Activated CD8-positive, alpha-beta T cell treated with anti-CD3 and anti-CD28 coated beads, Interleukin-2, amount 10 ng/mL, durations not matched to agents 7 days and 5 days (primary cell): Measurements from ENCODE around the gene IMMP2L. TPM values are rescaled to one million over a fixed set of nuclear protein-coding genes. Genes with fewer than 3 reads are reported as not detected.
"Not testable (repeated sequence)": the region's sequence is repeated elsewhere in the genome, so short reads cannot be mapped to it uniquely, and the experiment has no call there.

Experiments used
- ATAC-seq: fragments of 150-1000 bp; cut with Tn5 transposase; one replicate; pipeline ENCODE4 v1.10.0; 2021; ENCODE audit warnings: moderate library complexity
- CTCF ChIA-PET: fragments of 350-600 bp; sonication (Branson Sonifier 250); formaldehyde crosslinking; loops from one replicate; lab custom pipeline; 2021; ENCODE audit warnings: antibody characterized with exemption; lab: Charles Lee
- POLR2A ChIA-PET: fragments of 350-600 bp; sonication (Branson Sonifier 250); formaldehyde crosslinking; loops from one replicate; lab custom pipeline; 2021; ENCODE audit warnings: antibody characterized with exemption; lab: Charles Lee
- DNase-seq: peaks from one replicate; pipeline ENCODE4 v3.0.0-alpha.2; 2020
- H3K27ac Mint-ChIP-seq: one replicate; pipeline ENCODE4 v1.8.0; 2021; ENCODE audit warnings: mild to moderate bottlenecking, mixed read lengths
- H3K27me3 Mint-ChIP-seq: one replicate; pipeline ENCODE4 v1.8.0; 2021; ENCODE audit warnings: low read depth, mixed read lengths
- H3K36me3 Mint-ChIP-seq: one replicate; pipeline ENCODE4 v1.8.0; 2021; ENCODE audit warnings: low read depth, mixed read lengths
- H3K4me1 Mint-ChIP-seq: one replicate; pipeline ENCODE4 v1.8.0; 2021; ENCODE audit warnings: low read depth, mixed read lengths
- H3K4me3 Mint-ChIP-seq: one replicate; pipeline ENCODE4 v1.8.0; 2021; ENCODE audit warnings: mild to moderate bottlenecking, mixed read lengths
- H3K9me3 Mint-ChIP-seq: one replicate; pipeline ENCODE4 v1.8.0; 2022; ENCODE audit warnings: mixed read lengths; ENCODE audit not compliant: insufficient read depth
- total RNA-seq, 2 experiments: library from RNA; stranded (reverse); gene quantifications; one replicate each; pipeline ENCODE4 v1.2.3, GENCODE V29; 2021

IMMP2L gene
- total RNA-seq, 2 experiments from 2014 or later: 7.1 to 9.7 TPM

GRCh38 chr7:111262293-111263116, 299.8 kb downstream of the IMMP2L start:
- no peaks in the 10 kb centered on the region for H3K4me1 Mint-ChIP-seq

GRCh38 chr7:111261496-111261895, 300.8 kb downstream of the IMMP2L start:
- no peak overlapping the region for H3K4me3 Mint-ChIP-seq
- no peaks in the 10 kb centered on the region for H3K9me3 Mint-ChIP-seq
- ATAC-seq (no peak), DNase-seq (no peak)
- H3K36me3 Mint-ChIP-seq: no peaks in the 10 kb centered on the region
- no peaks in the 10 kb centered on the region for H3K4me1 Mint-ChIP-seq
- ChIA-PET CTCF (no interaction called here), POLR2A (no interaction called here)
- H3K27me3 Mint-ChIP-seq: no peaks in the 10 kb centered on the region
- no peak overlapping the region for H3K27ac Mint-ChIP-seq

More at GRCh38 chr7:111262293-111263116, 299.8 kb downstream of the IMMP2L start:
- ATAC-seq (no peak), DNase-seq (no peak)
- CTCF ChIA-PET: no interaction called here
- no peaks in the 10 kb centered on the region for H3K27me3 Mint-ChIP-seq
- POLR2A ChIA-PET: no interaction called here
- no peaks in the 10 kb centered on the region for H3K9me3 Mint-ChIP-seq
- H3K4me3 Mint-ChIP-seq: no peak overlapping the region
- H3K27ac Mint-ChIP-seq: no peak overlapping the region
- no peaks in the 10 kb centered on the region for H3K36me3 Mint-ChIP-seq

- Mint-ChIP-seq H3K4me1 (no peaks in the 10 kb centered on the region), H3K27ac (no peak overlapping the region), H3K36me3 (no peaks in the 10 kb centered on the region), H3K27me3 (no peaks in the 10 kb centered on the region), H3K4me3 (no peak overlapping the region), H3K9me3 (no peaks in the 10 kb centered on the region)
- ChIA-PET POLR2A (no interaction called here), CTCF (no interaction called here)
- DNase-seq (no peak), ATAC-seq (no peak)
Observed at GRCh38 chr7:111259991-111260390, 302.3 kb downstream of the IMMP2L start.

- H3K9me3 Mint-ChIP-seq: no peaks in the 10 kb centered on the region
- CTCF ChIA-PET: no interaction called here
- ATAC-seq: no peak
Observed at GRCh38 chr7:111256391-111256790, 305.9 kb downstream of the IMMP2L start.

GRCh38 chr7:111255576-111255975, 306.7 kb downstream of the IMMP2L start:
- ChIA-PET POLR2A (no interaction called here), CTCF (no interaction called here)
- Mint-ChIP-seq H3K36me3 (no peaks in the 10 kb centered on the region), H3K27ac (no peak overlapping the region), H3K4me3 (no peak overlapping the region), H3K9me3 (no peaks in the 10 kb centered on the region), H3K27me3 (no peaks in the 10 kb centered on the region), H3K4me1 (no peaks in the 10 kb centered on the region)
- ATAC-seq (no peak), DNase-seq (no peak)

More at GRCh38 chr7:111256391-111256790, 305.9 kb downstream of the IMMP2L start:
- POLR2A ChIA-PET: no interaction called here
- Mint-ChIP-seq H3K4me3 (no peak overlapping the region), H3K4me1 (no peaks in the 10 kb centered on the region), H3K36me3 (no peaks in the 10 kb centered on the region), H3K27ac (no peak overlapping the region), H3K27me3 (no peaks in the 10 kb centered on the region)
- no peak for DNase-seq

- POLR2A ChIA-PET, ATAC-seq, H3K4me1 Mint-ChIP-seq, DNase-seq, H3K9me3 Mint-ChIP-seq, H3K27ac Mint-ChIP-seq, H3K27me3 Mint-ChIP-seq, H3K36me3 Mint-ChIP-seq, H3K4me3 Mint-ChIP-seq, CTCF ChIA-PET: not testable (repeated sequence)
Observed at GRCh38 chr7:111251365-111251764, 310.9 kb downstream of the IMMP2L start.

- H3K27ac Mint-ChIP-seq, DNase-seq, POLR2A ChIA-PET, CTCF ChIA-PET, H3K36me3 Mint-ChIP-seq, ATAC-seq, H3K27me3 Mint-ChIP-seq, H3K4me3 Mint-ChIP-seq, H3K4me1 Mint-ChIP-seq, H3K9me3 Mint-ChIP-seq: not testable (repeated sequence)
Observed at GRCh38 chr7:111249807-111250206, 312.5 kb downstream of the IMMP2L start.

GRCh38 chr7:111242141-111242755, 320.0 kb downstream of the IMMP2L start:
- ChIA-PET CTCF (interaction anchor here (0.7 kb wide), 1 partner anchor 10 kb away, joined by 3 read pairs; no protein-coding TSS in a partner anchor), POLR2A (no interaction called here)
- DNase-seq (no peak), ATAC-seq (no peak)
- Mint-ChIP-seq H3K4me3 (no peak overlapping the region), H3K27ac (no peak overlapping the region), H3K36me3 (no peaks in the 10 kb centered on the region), H3K27me3 (no peaks in the 10 kb centered on the region), H3K4me1 (peaks cover 5% of the 10 kb centered on the region), H3K9me3 (no peaks in the 10 kb centered on the region)

GRCh38 chr7:111240371-111240770, 321.9 kb downstream of the IMMP2L start:
- ChIA-PET POLR2A (no interaction called here), CTCF (no interaction called here)
- ATAC-seq (no peak), DNase-seq (no peak)
- H3K27me3 Mint-ChIP-seq: no peaks in the 10 kb centered on the region
- H3K36me3 Mint-ChIP-seq: peaks cover under 1% of the 10 kb centered on the region
- no peak overlapping the region for H3K4me3 Mint-ChIP-seq
- no peak overlapping the region for H3K27ac Mint-ChIP-seq
- no peaks in the 10 kb centered on the region for H3K9me3 Mint-ChIP-seq
- peaks cover 5% of the 10 kb centered on the region for H3K4me1 Mint-ChIP-seq

- H3K9me3 Mint-ChIP-seq: no peaks in the 10 kb centered on the region
- H3K4me1 Mint-ChIP-seq: peaks cover 5% of the 10 kb centered on the region
- H3K4me3 Mint-ChIP-seq: no peak overlapping the region
- H3K27ac Mint-ChIP-seq: no peak overlapping the region
- H3K27me3 Mint-ChIP-seq: no peaks in the 10 kb centered on the region
- ChIA-PET CTCF (no interaction called here), POLR2A (no interaction called here)
- DNase-seq: no peak
- peaks cover 1% of the 10 kb centered on the region for H3K36me3 Mint-ChIP-seq
- ATAC-seq: no peak
Observed at GRCh38 chr7:111239437-111239836, 322.9 kb downstream of the IMMP2L start.

- no peak overlapping the region for H3K27ac Mint-ChIP-seq
Observed at GRCh38 chr7:111238886-111239285, 323.4 kb downstream of the IMMP2L start.

GRCh38 chr7:111235709-111236108, 326.6 kb downstream of the IMMP2L start:
- ATAC-seq (no peak), DNase-seq (no peak)
- H3K9me3 Mint-ChIP-seq: no peaks in the 10 kb centered on the region
- H3K27ac Mint-ChIP-seq: no peak overlapping the region
- peaks cover 1% of the 10 kb centered on the region for H3K36me3 Mint-ChIP-seq
- POLR2A ChIA-PET: no interaction called here
- no peak overlapping the region for H3K4me3 Mint-ChIP-seq
- H3K4me1 Mint-ChIP-seq: peaks cover 12% of the 10 kb centered on the region
- no peaks in the 10 kb centered on the region for H3K27me3 Mint-ChIP-seq
- CTCF ChIA-PET: no interaction called here

More at GRCh38 chr7:111238886-111239285, 323.4 kb downstream of the IMMP2L start:
- Mint-ChIP-seq H3K27me3 (no peaks in the 10 kb centered on the region), H3K4me1 (peaks cover 5% of the 10 kb centered on the region), H3K4me3 (no peak overlapping the region), H3K9me3 (no peaks in the 10 kb centered on the region), H3K36me3 (peaks cover 1% of the 10 kb centered on the region)
- ChIA-PET CTCF (no interaction called here), POLR2A (no interaction called here)
- DNase-seq: no peak
- no peak for ATAC-seq
